Measurements from ENCODE around the gene CDH24. TPM values are rescaled to one million over a fixed set of nuclear protein-coding genes. Genes with fewer than 3 reads are reported as not detected.

The CDH24 gene
- total RNA-seq, 2 experiments from 2014 or later: 0.51 to 1.5 TPM

DNA sequence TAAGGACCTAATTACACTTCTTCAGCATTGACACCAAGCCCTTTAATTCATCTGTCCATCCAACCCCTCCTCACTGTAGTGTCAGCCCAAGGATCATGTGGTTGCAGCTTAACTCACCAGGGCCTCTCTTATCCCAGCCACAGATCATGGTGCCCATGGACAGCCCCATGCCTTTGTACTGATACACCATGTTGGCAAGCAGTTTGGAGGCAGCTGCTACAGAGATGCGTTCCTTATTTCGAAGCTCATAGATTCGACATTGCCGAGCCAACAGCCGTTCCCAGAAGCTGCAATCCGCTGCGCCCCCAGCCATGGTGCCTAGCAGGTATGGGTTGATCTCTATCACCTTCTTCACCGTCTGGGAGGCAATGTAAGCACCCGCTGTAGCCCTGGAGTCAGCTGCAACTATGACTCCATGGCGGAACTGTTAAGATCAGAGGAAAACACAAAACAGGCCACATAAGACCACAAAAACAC, 24.0 kb downstream of the CDH24 start:
- H3K9me3 ChIP-seq (ENCODE audit: low read length): no peaks in the 10 kb centered on the region
- BruUV-seq (replicated peaks): no TSS peak
- DNase-seq (ENCODE audit: low spot score): no peak
- peak overlapping the region; percentile 85 for H3K4me2 ChIP-seq (ENCODE audit: low read length)
- peaks cover 49% of the 10 kb centered on the region for H3K36me3 ChIP-seq (ENCODE audit: insufficient read depth, low read length)
- intact Hi-C loops (cut with micrococcal nuclease; ENCODE audit: unreplicated experiment): no loop called here
- no peaks in the 10 kb centered on the region for H3K9me2 ChIP-seq (ENCODE audit: insufficient read depth, low read length)
- H3K4me1 ChIP-seq (ENCODE audit: insufficient read depth, low read length, poor library complexity, severe bottlenecking): peaks cover 18% of the 10 kb centered on the region
- H3K4me3 ChIP-seq (ENCODE audit: low read depth, low read length, poor library complexity, severe bottlenecking): peak overlapping the region; percentile 84
- H3K79me2 ChIP-seq (ENCODE audit: insufficient read depth, low read depth, low read length): peaks cover 40% of the 10 kb centered on the region; the same call in 1 of the 2 replicates
- TF ChIP-seq, protein P1, sequence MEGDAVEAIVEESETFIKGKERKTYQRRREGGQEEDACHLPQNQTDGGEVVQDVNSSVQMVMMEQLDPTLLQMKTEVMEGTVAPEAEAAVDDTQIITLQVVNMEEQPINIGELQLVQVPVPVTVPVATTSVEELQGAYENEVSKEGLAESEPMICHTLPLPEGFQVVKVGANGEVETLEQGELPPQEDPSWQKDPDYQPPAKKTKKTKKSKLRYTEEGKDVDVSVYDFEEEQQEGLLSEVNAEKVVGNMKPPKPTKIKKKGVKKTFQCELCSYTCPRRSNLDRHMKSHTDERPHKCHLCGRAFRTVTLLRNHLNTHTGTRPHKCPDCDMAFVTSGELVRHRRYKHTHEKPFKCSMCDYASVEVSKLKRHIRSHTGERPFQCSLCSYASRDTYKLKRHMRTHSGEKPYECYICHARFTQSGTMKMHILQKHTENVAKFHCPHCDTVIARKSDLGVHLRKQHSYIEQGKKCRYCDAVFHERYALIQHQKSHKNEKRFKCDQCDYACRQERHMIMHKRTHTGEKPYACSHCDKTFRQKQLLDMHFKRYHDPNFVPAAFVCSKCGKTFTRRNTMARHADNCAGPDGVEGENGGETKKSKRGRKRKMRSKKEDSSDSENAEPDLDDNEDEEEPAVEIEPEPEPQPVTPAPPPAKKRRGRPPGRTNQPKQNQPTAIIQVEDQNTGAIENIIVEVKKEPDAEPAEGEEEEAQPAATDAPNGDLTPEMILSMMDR (conservative IDR thresholded peaks at IDR 0.05; ENCODE audit: low read length): no peak
- no peak for TF ChIP-seq EZH2phosphoT487 (IDR thresholded peaks at IDR 0.05; ENCODE audit: borderline replicate concordance, low read depth, low read length)
- no peak overlapping the region for H2AFZ ChIP-seq (ENCODE audit: low read length)
- ChIA-PET POLR2A (interaction anchor here (0.7 to 2.1 kb wide), 6 partner anchors 8 to 63 kb away, joined by 3 to 9 read pairs (median 4); no protein-coding TSS in a partner anchor), CTCF (ENCODE audit: unreplicated experiment) (no interaction called here)
- no peak overlapping the region for H3K27ac ChIP-seq (ENCODE audit: low read depth, low read length, poor library complexity, severe bottlenecking)
- H4K20me1 ChIP-seq (ENCODE audit: insufficient read depth, low read length): 0 out of 2 replicates have a peak, but pooled peaks cover 7% of the 10 kb centered on the region

DNA sequence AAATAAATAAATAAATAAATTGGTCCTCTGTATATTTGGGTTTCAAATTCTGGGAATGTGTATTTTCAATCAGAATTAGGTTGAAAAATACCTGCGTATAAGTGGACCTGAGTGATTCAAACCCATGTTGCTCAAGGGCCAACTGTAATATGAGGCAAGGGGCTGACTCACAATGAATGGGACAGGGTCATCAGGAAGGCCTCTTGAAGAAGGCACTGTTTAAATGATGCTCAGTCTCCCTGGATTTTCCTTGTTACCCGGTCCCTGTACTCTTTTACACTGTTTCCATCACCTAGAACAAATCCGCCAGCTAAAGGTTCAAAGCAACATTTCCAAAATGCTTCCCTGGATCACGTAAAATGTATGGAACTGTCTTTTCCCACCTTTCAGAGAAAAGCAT, 26.4 kb downstream of the CDH24 start:
- H3K36me3 ChIP-seq (ENCODE audit: insufficient read depth, low read length): peaks cover 63% of the 10 kb centered on the region
- H3K4me1 ChIP-seq (ENCODE audit: insufficient read depth, low read length, poor library complexity, severe bottlenecking): peaks cover 18% of the 10 kb centered on the region
- POLR2A ChIA-PET: interaction anchor here (0.7 to 1.6 kb wide), 2 partner anchors 24 to 120 kb away, joined by 3 read pairs; no protein-coding TSS in a partner anchor
- CTCF ChIA-PET (ENCODE audit: unreplicated experiment): no interaction called here
- H4K20me1 ChIP-seq (ENCODE audit: insufficient read depth, low read length): 0 out of 2 replicates have a peak, but pooled peaks cover 7% of the 10 kb centered on the region
- H3K9me2 ChIP-seq (ENCODE audit: insufficient read depth, low read length): no peaks in the 10 kb centered on the region
- no peak overlapping the region for H2AFZ ChIP-seq (ENCODE audit: low read length)
- no peak overlapping the region for H3K4me3 ChIP-seq (ENCODE audit: low read depth, low read length, poor library complexity, severe bottlenecking)
- H3K9me3 ChIP-seq (ENCODE audit: low read length): no peaks in the 10 kb centered on the region
- H3K79me2 ChIP-seq (ENCODE audit: insufficient read depth, low read depth, low read length): peaks cover 42% of the 10 kb centered on the region; the same call in 1 of the 2 replicates
- H3K27ac ChIP-seq (ENCODE audit: low read depth, low read length, poor library complexity, severe bottlenecking): no peak overlapping the region
- TF ChIP-seq, protein P1 (conservative IDR thresholded peaks at IDR 0.05; ENCODE audit: low read length): no peak
- TF ChIP-seq EZH2phosphoT487 (IDR thresholded peaks at IDR 0.05; ENCODE audit: borderline replicate concordance, low read depth, low read length): no peak
- BruUV-seq (replicated peaks): TSS peak; percentile 54
- no peak overlapping the region for H3K4me2 ChIP-seq (ENCODE audit: low read length)
- DNase-seq (ENCODE audit: low spot score): no peak
- intact Hi-C loops (cut with micrococcal nuclease; ENCODE audit: unreplicated experiment): no loop called here

DNA sequence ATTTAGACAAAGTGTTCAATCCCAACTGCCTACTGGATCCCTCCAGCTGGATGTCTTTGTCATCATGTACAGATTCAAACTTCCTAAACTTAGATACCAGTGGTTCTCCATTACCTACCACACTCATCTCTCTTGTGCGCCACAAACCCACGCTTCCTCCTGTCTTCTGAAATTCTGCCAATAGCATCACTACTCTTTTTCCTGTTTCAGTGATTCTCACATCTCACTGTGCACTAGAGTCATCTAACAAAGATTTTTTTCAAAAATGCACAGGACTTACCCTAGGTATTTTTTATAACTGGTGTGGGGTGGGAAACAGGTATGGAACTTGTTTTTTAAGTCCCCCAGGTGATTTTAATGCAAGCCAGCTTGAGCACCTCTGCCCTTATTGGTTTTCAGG, 28.5 kb downstream of the CDH24 start:
- intact Hi-C loops (cut with micrococcal nuclease; ENCODE audit: unreplicated experiment): no loop called here
- Histone ChIP-seq H4K20me1 (ENCODE audit: insufficient read depth, low read length) (0 out of 2 replicates have a peak, but pooled peaks cover 7% of the 10 kb centered on the region), H3K4me1 (ENCODE audit: insufficient read depth, low read length, poor library complexity, severe bottlenecking) (peaks cover 8% of the 10 kb centered on the region), H3K9me2 (ENCODE audit: insufficient read depth, low read length) (no peaks in the 10 kb centered on the region), H3K36me3 (ENCODE audit: insufficient read depth, low read length) (peaks cover 78% of the 10 kb centered on the region), H3K4me2 (ENCODE audit: low read length) (no peak overlapping the region), H3K79me2 (ENCODE audit: insufficient read depth, low read depth, low read length) (peaks cover 33% of the 10 kb centered on the region; the same call in 1 of the 2 replicates), H3K4me3 (ENCODE audit: low read depth, low read length, poor library complexity, severe bottlenecking) (no peak overlapping the region), H3K9me3 (ENCODE audit: low read length) (no peaks in the 10 kb centered on the region), H2AFZ (ENCODE audit: low read length) (no peak overlapping the region), H3K27ac (ENCODE audit: low read depth, low read length, poor library complexity, severe bottlenecking) (no peak overlapping the region)
- BruUV-seq (replicated peaks): no TSS peak
- CTCF ChIA-PET (ENCODE audit: unreplicated experiment): no interaction called here
- POLR2A ChIA-PET: no interaction called here
- TF ChIP-seq EZH2phosphoT487 (IDR thresholded peaks at IDR 0.05; ENCODE audit: borderline replicate concordance, low read depth, low read length): no peak
- TF ChIP-seq, protein P1 (conservative IDR thresholded peaks at IDR 0.05; ENCODE audit: low read length): no peak
- DNase-seq (ENCODE audit: low spot score): no peak

All from OCI-LY7 (cell line).